NK-92 (cell line): ENCODE measurements around the gene PCDH9.

Experiments
- DNase-seq: peaks from one replicate; lab custom pipeline; 2025; ENCODE audit not compliant: unreplicated experiment; lab: John Stamatoyannopoulos, UW

The PCDH9 gene

DNA sequence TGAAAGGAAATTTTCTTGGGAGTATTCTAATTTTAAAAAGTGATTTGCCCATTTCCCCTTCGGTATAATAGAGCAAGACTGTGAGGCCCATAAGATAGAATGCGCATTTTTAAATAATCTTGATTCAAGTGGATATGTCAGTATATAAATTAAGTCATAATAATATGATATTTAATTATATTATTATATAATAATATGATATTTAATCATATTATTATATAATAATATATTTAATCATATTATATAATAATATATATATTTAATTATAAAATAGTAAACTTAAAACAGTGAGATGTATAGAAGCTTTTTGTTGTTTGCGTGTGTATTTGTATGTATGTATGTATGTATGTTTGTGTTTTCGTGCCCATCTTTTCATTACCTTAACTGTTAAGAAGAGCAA lies 682.5 kb downstream of the PCDH9 start:
- DNase-seq: no peak

- no peak for DNase-seq
Measured at GRCh38 chr13:66546534-66547379, 683.4 kb downstream of the PCDH9 start.

GRCh38 chr13:66543780-66544179 lies 686.4 kb downstream of the PCDH9 start:
- no peak for DNase-seq

DNA sequence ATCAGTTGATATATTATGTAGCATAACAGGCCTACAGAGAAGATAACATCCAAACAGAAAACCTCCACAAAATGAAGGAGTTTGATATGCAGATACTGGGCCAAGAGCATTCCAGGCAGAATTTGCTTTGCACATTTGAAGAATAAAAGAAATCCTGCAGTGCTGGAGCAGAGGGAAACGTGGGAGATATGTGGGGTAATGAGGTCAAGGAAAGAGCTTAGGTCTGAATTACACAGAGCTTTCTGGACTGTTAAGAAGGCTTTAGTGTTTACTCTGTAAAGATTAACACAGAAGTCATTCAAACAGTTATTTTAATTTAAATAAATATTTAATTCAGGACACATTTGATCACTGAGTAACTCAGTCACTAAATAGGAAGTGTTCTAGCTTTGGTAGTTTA lies 692.7 kb downstream of the PCDH9 start:
- no peak for DNase-seq

DNA sequence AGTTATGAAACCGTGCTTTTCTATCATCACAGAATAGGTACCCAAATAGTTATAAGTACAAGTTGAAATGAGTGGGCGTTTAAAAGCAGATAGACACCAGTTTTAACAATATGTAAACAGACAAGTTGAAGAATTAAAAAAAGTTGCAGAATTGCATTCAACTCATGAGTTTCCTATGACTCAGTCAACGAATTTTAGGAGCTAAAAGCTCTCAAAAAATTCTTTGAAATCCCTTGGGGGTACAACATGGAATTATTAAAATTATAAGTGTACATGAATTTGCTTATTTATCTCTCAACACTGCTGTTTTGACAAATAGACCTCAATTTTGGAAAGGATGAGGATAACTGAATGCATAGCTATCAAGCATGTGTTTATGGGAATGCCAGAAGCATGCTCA lies 693.4 kb downstream of the PCDH9 start:
- DNase-seq: no peak

DNA sequence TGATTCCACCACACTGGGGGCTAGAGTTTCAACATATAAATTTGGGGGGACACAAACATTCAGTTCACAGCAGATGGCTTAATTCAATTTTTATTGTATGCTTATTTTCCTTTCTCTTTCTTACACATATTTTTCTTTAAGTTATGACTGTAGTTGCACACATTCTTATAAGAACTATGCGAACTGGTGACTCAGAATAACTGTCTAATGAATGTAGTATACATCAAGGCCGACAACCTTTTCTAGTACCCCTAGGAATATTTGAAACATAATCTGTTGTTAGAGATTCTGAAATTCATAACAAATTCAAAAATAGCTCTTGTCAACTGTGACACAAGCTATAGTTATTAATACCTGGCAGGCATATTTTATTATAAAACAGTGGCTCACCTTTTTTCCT lies 695.6 kb downstream of the PCDH9 start:
- DNase-seq: no peak

GRCh38 chr13:66532845-66533244 lies 697.3 kb downstream of the PCDH9 start:
- no peak for DNase-seq

DNA sequence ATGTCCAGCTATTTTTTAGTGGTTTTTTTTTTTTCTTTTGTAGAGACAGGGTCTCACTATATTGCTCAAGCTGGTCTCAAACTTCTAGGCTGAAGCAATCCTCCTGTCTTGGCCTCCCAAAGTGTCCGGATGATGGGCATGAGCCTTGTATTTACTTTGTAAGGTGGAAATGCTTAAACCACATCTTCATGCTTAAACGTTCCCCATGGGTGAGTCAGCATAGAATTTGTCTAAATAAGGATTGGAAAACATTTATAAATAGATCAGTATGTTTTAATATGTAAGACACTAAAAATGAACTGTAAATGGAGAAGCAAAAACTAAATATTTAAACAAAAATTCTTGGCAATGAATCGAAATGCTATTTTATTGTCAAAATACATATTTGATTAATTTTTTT lies 698.0 kb downstream of the PCDH9 start:
- DNase-seq: no peak

GRCh38 chr13:66530686-66531085 lies 699.5 kb downstream of the PCDH9 start:
- no peak for DNase-seq

DNA sequence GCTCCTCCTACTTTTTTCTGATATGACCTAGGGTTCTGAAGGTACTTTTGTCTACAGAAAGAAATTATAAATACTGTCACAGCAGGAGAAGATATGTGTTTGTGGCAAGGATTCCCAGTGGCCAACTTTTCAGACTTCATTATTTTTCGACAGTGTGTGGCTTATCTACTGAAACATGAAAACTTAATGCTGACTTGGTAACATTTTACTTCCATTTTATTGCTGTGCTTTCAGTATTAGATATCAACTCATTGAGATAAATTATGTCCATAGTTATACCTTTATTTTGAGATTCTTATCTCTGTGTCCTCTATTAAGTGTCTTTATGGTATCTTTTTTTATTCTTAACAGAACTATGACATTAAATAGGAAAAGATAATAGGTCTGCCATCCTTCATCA lies 700.0 kb downstream of the PCDH9 start:
- DNase-seq: no peak

DNA sequence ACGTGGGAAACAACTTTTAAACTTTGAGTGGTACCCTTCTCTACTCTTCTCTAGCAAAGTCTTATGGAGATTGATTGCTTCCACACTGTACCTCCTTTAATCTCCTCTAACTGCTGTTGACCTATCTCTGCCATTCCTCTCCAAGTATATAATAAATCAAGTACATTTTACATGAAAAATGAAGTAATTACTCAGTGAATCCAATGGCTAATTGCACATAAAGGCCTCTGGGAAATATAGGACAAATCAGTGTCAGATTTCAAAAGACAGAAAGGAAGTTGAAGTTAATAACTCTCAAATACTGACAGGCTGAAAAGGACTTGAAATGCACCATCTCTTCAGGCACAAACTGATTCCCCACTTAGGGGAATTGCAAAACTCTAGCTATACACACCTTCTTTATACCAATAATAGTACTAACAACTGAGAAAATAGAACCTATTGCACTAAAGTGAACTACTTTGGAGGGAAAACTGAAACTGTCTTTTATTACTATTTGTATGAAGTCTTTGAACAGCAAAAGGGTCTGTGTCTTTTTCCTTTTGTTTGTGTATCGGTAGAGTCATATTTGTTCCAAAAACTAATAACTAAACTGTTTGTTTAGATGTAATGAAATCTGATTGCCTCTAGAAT lies 701.1 kb downstream of the PCDH9 start:
- no peak for DNase-seq

- no peak for DNase-seq
Measured at GRCh38 chr13:66528180-66528579, 702.0 kb downstream of the PCDH9 start.

DNA sequence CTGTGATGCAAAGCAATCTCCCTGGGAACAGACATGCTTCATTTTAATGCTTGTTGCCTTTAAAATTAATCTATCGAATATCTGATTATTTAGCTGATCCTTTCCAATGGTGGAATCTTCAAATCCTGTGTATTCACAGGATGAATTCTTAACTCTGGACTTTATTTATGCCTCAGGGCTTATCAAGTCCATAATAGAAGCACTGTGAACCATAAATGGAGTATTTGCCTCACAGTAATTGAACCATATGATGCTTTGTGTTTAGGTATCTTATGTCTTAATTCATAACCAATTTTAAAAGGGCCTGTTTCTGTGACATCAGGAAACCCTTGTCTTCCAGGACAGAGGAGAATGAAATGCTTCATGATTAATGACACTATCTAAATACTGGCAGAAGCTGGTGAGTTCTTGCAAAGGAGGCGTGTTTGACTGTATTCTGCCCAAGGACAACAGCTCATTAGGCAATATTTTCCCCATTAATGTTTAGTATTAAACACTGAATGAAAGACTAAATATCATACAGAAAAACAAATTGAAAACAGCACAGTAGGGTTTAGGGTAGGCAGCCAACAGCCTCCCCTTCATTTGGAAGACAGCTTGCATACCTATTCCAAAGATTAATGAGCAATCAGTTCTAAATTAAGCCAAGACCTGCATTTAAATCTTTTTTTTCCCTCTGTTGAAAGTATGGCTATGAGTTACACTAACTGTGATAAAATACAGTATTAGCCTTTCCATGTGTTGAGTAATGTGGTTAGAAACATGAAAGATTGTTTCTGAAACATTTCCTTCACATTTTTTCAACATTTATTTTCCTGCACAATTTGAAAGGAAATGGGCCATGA lies 709.4 kb downstream of the PCDH9 start:
- DNase-seq: no peak

- no peak for DNase-seq
Measured at GRCh38 chr13:66519259-66519658, 710.9 kb downstream of the PCDH9 start.

DNA sequence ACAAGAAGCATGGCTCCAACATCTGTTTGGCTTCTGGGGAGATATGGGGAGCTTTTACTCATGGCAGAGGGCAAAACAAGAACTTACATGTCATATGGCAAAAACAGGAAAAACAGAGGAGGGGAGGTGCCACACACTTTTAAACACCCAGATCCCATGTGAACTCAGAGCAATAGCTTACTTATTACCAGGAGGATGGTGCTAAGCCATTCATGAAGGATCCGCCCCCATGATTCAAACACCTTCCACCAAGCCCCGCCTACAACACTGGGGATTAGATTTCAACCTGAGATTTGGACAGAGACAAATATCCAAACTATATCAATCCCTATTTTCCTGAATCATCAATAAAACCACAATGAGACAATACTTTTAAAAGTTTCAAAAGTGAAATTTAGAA lies 712.1 kb downstream of the PCDH9 start:
- no peak for DNase-seq

DNA sequence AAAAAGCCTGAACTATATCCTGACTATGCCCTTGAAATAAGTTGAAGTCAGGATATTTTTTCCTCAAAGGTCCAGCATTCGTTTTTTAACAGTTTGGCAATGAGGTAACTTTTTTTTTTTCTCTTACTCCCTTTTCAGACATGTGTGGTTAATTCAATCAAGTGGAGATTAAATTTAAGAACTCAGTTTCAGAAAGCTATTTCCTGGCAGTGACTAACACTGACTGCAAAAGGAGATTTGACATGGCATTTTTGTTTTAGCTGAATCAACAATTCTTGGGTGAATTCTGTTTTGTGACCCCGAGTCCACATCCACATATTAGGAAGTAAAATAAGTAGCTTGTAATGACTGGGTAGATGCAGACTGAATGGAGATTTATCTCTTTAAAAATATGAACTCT lies 716.4 kb downstream of the PCDH9 start:
- DNase-seq: no peak

- DNase-seq: no peak
Measured at GRCh38 chr13:66509175-66509574, 721.0 kb downstream of the PCDH9 start.

- DNase-seq: no peak
Measured at GRCh38 chr13:66508153-66508909, 721.8 kb downstream of the PCDH9 start.

DNA sequence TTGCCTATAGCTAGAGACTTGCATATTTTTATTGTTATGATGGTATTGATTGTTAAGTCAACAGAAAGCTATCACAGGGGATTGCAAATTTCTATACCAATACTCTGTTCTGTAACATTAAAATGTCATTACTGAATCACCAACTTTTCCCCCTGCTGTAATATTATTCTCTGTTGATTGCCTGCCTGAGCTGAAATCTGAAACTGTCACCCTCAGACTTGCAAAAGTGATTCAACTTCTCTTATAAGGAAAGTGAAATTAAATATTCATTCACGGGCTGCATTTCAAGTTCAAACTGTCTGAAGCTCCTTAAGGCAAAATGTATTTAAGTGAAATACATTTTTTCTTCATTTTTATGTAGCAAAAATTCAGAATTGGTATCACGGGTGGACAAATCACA lies 723.2 kb downstream of the PCDH9 start:
- DNase-seq: no peak

DNA sequence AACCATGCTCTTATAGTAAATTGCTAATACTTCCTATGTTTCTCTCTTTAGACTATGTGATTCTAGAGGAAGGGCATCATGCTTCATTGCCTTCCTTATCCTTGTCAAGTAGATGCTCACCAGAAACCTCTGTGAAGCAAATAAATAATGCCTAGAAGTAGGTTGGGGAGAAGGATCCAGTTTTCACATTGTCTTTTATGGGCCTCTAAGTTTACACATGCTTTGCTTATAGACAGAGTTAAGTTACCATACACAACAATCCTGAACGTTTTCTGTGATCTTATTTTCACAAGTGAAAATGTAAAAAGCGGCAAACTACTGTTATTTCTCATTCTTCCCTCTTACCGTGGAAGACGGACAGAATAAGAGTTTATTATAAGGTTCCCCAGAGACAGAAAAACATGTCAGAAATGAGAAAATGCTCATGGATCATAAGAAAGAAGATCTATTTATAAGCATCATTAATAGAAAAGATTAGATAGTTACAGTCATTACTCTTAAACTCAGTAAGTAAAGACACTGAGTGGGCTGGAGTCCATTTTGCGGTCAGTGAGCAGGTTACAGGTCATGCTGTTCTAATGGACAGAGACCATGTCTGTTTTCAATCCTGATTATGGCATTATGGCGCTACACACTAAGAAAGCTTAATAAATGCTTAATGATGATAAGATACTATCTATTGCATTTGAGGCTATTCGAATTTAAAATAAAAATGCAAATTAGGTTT lies 723.9 kb downstream of the PCDH9 start:
- no peak for DNase-seq
